H1 (cell line): ENCODE results near the gene GSAP. TPM values are rescaled to one million over a fixed set of nuclear protein-coding genes. Genes with fewer than 3 reads are reported as not detected.
"Not testable (repeated sequence)": the region's sequence is repeated elsewhere in the genome, so short reads cannot be mapped to it uniquely, and the experiment has no call there.

ENCODE experiments used
- CTCF ChIA-PET: fragments of 300-600 bp; sonication (Branson Sonifier 250); formaldehyde crosslinking; loops from one replicate; lab custom pipeline; 2021; ENCODE audit not compliant: partially characterized antibody; lab: Charles Lee
- POLR2A ChIA-PET: fragments of 300-600 bp; sonication (Branson Sonifier 250); formaldehyde crosslinking; loops from one replicate; lab custom pipeline; 2021; ENCODE audit warnings: inconsistent platforms; ENCODE audit not compliant: partially characterized antibody; lab: Charles Lee
- DNase-seq, 2 experiments: peaks; one replicate each; pipeline versions ENCODE4 v3.0.0 to v3.0.0-alpha.2; 2010 to 2022; ENCODE audit warnings: low spot score in 2 of 2, low read depth in 1 of 2, mixed read lengths in 1 of 2
- FAIRE-seq: peaks from 2 replicates; lab custom pipeline; 2011; peaks lifted over from hg19 to GRCh38; lab: Jason Lieb, UNC
- H2AFZ ChIP-seq: 2 replicates; pipeline ENCODE4 v1.8.1; 2012; ENCODE audit warnings: low read length, inconsistent platforms
- H2AK5ac ChIP-seq: 2 replicates; pipeline ENCODE4 v1.6.1; 2013; ENCODE audit warnings: low read depth, low read length
- H2BK120ac ChIP-seq: replicated peaks from 2 replicates; pipeline ENCODE3; 2013; ENCODE audit warnings: low read depth, low read length, inconsistent platforms
- H2BK12ac ChIP-seq: 2 replicates; pipeline ENCODE4 v1.6.1; 2013; ENCODE audit warnings: low read depth, low read length
- H2BK15ac ChIP-seq: 2 replicates; pipeline ENCODE4 v1.6.1; 2013; ENCODE audit warnings: low read length
- H2BK20ac ChIP-seq: 2 replicates; pipeline ENCODE4 v1.6.1; 2013; ENCODE audit warnings: low read length
- H2BK5ac ChIP-seq: 2 replicates; pipeline ENCODE4 v1.6.1; 2013; ENCODE audit warnings: low read depth, low read length
- H3K14ac ChIP-seq: 2 replicates; pipeline ENCODE4 v1.6.1; 2013; ENCODE audit warnings: inconsistent platforms; ENCODE audit not compliant: insufficient read length
- H3K18ac ChIP-seq: 2 replicates; pipeline ENCODE4 v1.6.1; 2013; ENCODE audit warnings: low read length; ENCODE audit errors: extremely low read depth
- H3K23ac ChIP-seq: 2 replicates; pipeline ENCODE4 v1.6.1; 2013; ENCODE audit warnings: inconsistent platforms; ENCODE audit not compliant: insufficient read length
- H3K23me2 ChIP-seq: 2 replicates; pipeline ENCODE4 v1.6.1; 2013; ENCODE audit warnings: low read depth, low read length
- H3K27ac ChIP-seq: 2 replicates; pipeline ENCODE4 v1.6.1; 2011; ENCODE audit warnings: low read depth, low read length, inconsistent platforms
- H3K27me3 ChIP-seq, 4 experiments: replicated peaks in 1 of 4; 1 replicate in 1 of 4; 2 replicates in 3 of 4; pipeline versions ENCODE4 v1.6.1 to v1.8.1; 2011 to 2013; ENCODE audit warnings: low read length in 3 of 4, mild to moderate bottlenecking in 3 of 4, inconsistent platforms in 2 of 4, mixed read lengths in 2 of 4, moderate library complexity in 1 of 4; ENCODE audit not compliant: control insufficient read depth in 3 of 4, insufficient read depth in 3 of 4; ENCODE audit errors: extremely low read depth in 1 of 4
- H3K36me3 ChIP-seq, 4 experiments: 2 replicates each; pipeline versions ENCODE4 v1.6.1 to v1.8.1; 2011 to 2013; ENCODE audit warnings: mild to moderate bottlenecking in 4 of 4, low read length in 3 of 4, moderate library complexity in 2 of 4, control low read depth in 1 of 4, inconsistent platforms in 1 of 4; ENCODE audit not compliant: insufficient read depth in 4 of 4, control insufficient read depth in 2 of 4
- H3K4ac ChIP-seq: replicated peaks from 2 replicates; pipeline ENCODE3; 2013; ENCODE audit warnings: low read length, low read depth, mixed read lengths, inconsistent platforms; ENCODE audit not compliant: insufficient read length
- H3K4me1 ChIP-seq, 4 experiments: replicated peaks in 1 of 4; 1 replicate in 1 of 4; 2 replicates in 3 of 4; pipeline versions ENCODE4 v1.6.1 to v1.8.1; 2011 to 2013; ENCODE audit warnings: low read length in 3 of 4, inconsistent platforms in 2 of 4, mixed read lengths in 1 of 4; ENCODE audit not compliant: insufficient read depth in 4 of 4, control insufficient read depth in 3 of 4
- H3K4me2 ChIP-seq, 2 experiments: 2 replicates each; pipeline versions ENCODE4 v1.6.1 to v1.8.1; 2011 to 2013; ENCODE audit warnings: low read depth in 2 of 2, low read length in 2 of 2, control low read depth in 1 of 2, inconsistent platforms in 1 of 2, mild to moderate bottlenecking in 1 of 2; ENCODE audit not compliant: insufficient read depth in 1 of 2
- H3K4me3 ChIP-seq, 4 experiments: fragments of 200-600, 300-600 bp in 1 of 4; sonication (generic), shearing (Covaris generic), sonication (Bioruptor Twin) in 1 of 4; 2 replicates each; pipeline versions ENCODE4 v1.5.1 to v1.8.1; 2011 to 2016; ENCODE audit warnings: low read length in 4 of 4, low read depth in 3 of 4, control low read depth in 2 of 4, inconsistent platforms in 2 of 4, mild to moderate bottlenecking in 2 of 4, mixed read lengths in 1 of 4, moderate library complexity in 1 of 4; ENCODE audit not compliant: insufficient read depth in 2 of 4; ENCODE audit errors: extremely low read depth in 1 of 4
- H3K56ac ChIP-seq: replicated peaks from 2 replicates; pipeline ENCODE3; 2013; ENCODE audit warnings: low read depth, mild to moderate bottlenecking, mixed read lengths, low read length, inconsistent platforms; ENCODE audit not compliant: insufficient read length
- H3K79me1 ChIP-seq: 2 replicates; pipeline ENCODE4 v1.6.1; 2013; ENCODE audit warnings: low read depth, low read length, control low read depth
- H3K79me2 ChIP-seq, 2 experiments: 2 replicates each; pipeline versions ENCODE4 v1.6.1 to v1.8.1; 2012 to 2013; ENCODE audit warnings: low read length in 2 of 2, mild to moderate bottlenecking in 2 of 2, inconsistent platforms in 1 of 2; ENCODE audit not compliant: insufficient read depth in 2 of 2, control insufficient read depth in 1 of 2
- H3K9ac ChIP-seq, 4 experiments: replicated peaks in 1 of 4; 1 replicate in 1 of 4; 2 replicates in 3 of 4; pipeline versions ENCODE4 v1.6.1 to v1.8.1; 2011 to 2013; ENCODE audit warnings: low read depth in 3 of 4, low read length in 3 of 4, control low read depth in 2 of 4, mild to moderate bottlenecking in 2 of 4, moderate library complexity in 2 of 4, inconsistent platforms in 1 of 4; ENCODE audit errors: extremely low read depth in 1 of 4
- H3K9me3 ChIP-seq, 2 experiments: 2 replicates each; pipeline versions ENCODE4 v1.6.1 to v1.8.1; 2012 to 2013; ENCODE audit warnings: mild to moderate bottlenecking in 2 of 2, moderate library complexity in 2 of 2, control low read depth in 1 of 2, inconsistent platforms in 1 of 2, low read depth in 1 of 2, low read length in 1 of 2, mixed read lengths in 1 of 2; ENCODE audit not compliant: insufficient read depth in 2 of 2
- H4K20me1 ChIP-seq, 2 experiments: replicated peaks in 1 of 2; 2 replicates each; pipeline versions ENCODE3 to v1.8.1; 2011 to 2013; ENCODE audit warnings: inconsistent platforms in 2 of 2, low read length in 2 of 2, mild to moderate bottlenecking in 1 of 2; ENCODE audit not compliant: insufficient read depth in 2 of 2, control insufficient read depth in 1 of 2
- H4K5ac ChIP-seq: 2 replicates; pipeline ENCODE4 v1.6.1; 2013; ENCODE audit warnings: low read length, low read depth, mixed read lengths, inconsistent platforms; ENCODE audit not compliant: insufficient read length
- H4K8ac ChIP-seq: 2 replicates; pipeline ENCODE4 v1.8.0; 2013; ENCODE audit warnings: mild to moderate bottlenecking, moderate library complexity, low read length, inconsistent platforms; ENCODE audit not compliant: insufficient read depth; ENCODE audit errors: extremely low read depth
- H4K91ac ChIP-seq: replicated peaks from 2 replicates; pipeline ENCODE3; 2013; ENCODE audit warnings: low read length, mixed read lengths, inconsistent platforms; ENCODE audit not compliant: insufficient read length
- WGBS, 2 experiments: shearing (Covaris generic) in 1 of 2; methylation state at CpG; one replicate each; pipeline versions ENCODE4 v1.1.6 to v1.1.7; 2013 to 2015; ENCODE audit warnings: low lambda C conversion rate in 2 of 2, mixed read lengths in 2 of 2, inconsistent platforms in 1 of 2, low coverage in 1 of 2, missing lambda C conversion rate in 1 of 2; ENCODE audit not compliant: insufficient replicate concordance in 2 of 2, insufficient coverage in 1 of 2, insufficient read length in 1 of 2; ENCODE audit errors: extremely low coverage in 1 of 2, missing lambda C conversion rate in 1 of 2; 5-methylcytosine and 5-hydroxymethylcytosine counted together
- polyA plus RNA-seq, 7 experiments: library from polyadenylated mRNA; depleted of rRNA in 3 of 7; stranded (reverse) in 5 of 7; unstranded in 2 of 7; fragments of >200 nt in 5 of 7; fragments of 200-250 nt in 2 of 7; gene quantifications; 1 replicate in 5 of 7; 2 replicates in 1 of 7; 4 replicates in 1 of 7; pipeline versions ENCODE4 v1.2.1 to v1.2.3, GENCODE V29; 2011 to 2013; ENCODE audit warnings: missing spikeins in 2 of 7, mixed read lengths in 2 of 7
- total RNA-seq: library from RNA; stranded (reverse); fragmentation: NEBNext Ultra II Directional; extraction: Animal tissue kit (Norgen Biotek cat#: 25700); gene quantifications from 2 replicates; pipeline ENCODE4 v1.2.1, GENCODE V29; 2021

Gene GSAP
- total and polyA plus RNA-seq, 2 of the 8 experiments (the other 6 are each of a cell fraction or from before 2014, with no cell fraction given), result 0.93 to 2.1 TPM

- ChIA-PET POLR2A (interaction anchor here (0.6 kb wide), 1 partner anchor 152 kb away, joined by 3 read pairs; no protein-coding TSS in a partner anchor), CTCF (interaction anchor here (1.5 to 2.4 kb wide), 2 partner anchors 11 to 12 kb away, joined by 3 to 9 read pairs; no protein-coding TSS in a partner anchor)
- not testable (repeated sequence) for H2BK20ac ChIP-seq, H2AFZ ChIP-seq, H3K9ac ChIP-seq, H4K5ac ChIP-seq, H3K79me1 ChIP-seq, H3K56ac ChIP-seq, H3K18ac ChIP-seq, H2BK15ac ChIP-seq, H2BK12ac ChIP-seq, H3K27ac ChIP-seq, H3K4me1 ChIP-seq, H4K91ac ChIP-seq, H4K20me1 ChIP-seq, FAIRE-seq, H2BK120ac ChIP-seq, H2AK5ac ChIP-seq, H3K14ac ChIP-seq, H4K8ac ChIP-seq, H3K4me3 ChIP-seq, H3K23me2 ChIP-seq, H3K23ac ChIP-seq, H3K36me3 ChIP-seq, H3K79me2 ChIP-seq, H3K4me2 ChIP-seq, H2BK5ac ChIP-seq, H3K4ac ChIP-seq, H3K27me3 ChIP-seq, H3K9me3 ChIP-seq, DNase-seq
- 96% methylated on average over 6 of the region's 6 CpGs; no CpG with 5 or more reads in 1 of the 2 experiments for WGBS, 2 experiments
These were observed 35.8 kb upstream of the GSAP start for GRCh38 chr7:77451950-77452349.
